Kidney capillary endothelial cell (primary cell): ENCODE measurements around the gene NR0B2.
"Not testable (repeated sequence)": the region's sequence is repeated elsewhere in the genome, so short reads cannot be mapped to it uniquely, and the experiment has no call there.

Source experiments
- DNase-seq: peaks from one replicate; pipeline ENCODE4 v3.0.0-alpha.2; 2018; ENCODE audit warnings: low spot score

Gene NR0B2

GRCh38 chr1:26888231-26888630 is 25.5 kb downstream of the NR0B2 start:
- no peak for DNase-seq

DNA sequence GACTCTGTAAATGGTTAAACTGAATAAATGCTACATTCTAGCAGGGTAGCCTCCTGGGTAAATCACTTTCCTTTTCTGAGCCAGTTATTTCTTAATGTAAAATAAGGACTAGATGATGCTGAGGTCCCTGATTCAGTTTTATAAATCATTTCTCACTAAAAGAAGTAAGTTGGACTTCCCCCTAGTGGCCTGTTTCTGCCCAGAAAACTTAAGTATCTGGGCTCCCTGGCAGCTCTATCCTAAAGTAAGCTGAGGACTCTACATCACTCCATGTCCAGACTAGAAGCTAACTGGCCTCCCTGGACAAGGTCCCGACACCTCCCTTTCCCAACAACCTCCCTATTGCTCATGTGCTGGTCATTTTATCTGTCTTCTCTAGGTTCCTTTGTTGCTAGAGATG is 26.6 kb downstream of the NR0B2 start:
- DNase-seq, result peak; percentile 26

DNA sequence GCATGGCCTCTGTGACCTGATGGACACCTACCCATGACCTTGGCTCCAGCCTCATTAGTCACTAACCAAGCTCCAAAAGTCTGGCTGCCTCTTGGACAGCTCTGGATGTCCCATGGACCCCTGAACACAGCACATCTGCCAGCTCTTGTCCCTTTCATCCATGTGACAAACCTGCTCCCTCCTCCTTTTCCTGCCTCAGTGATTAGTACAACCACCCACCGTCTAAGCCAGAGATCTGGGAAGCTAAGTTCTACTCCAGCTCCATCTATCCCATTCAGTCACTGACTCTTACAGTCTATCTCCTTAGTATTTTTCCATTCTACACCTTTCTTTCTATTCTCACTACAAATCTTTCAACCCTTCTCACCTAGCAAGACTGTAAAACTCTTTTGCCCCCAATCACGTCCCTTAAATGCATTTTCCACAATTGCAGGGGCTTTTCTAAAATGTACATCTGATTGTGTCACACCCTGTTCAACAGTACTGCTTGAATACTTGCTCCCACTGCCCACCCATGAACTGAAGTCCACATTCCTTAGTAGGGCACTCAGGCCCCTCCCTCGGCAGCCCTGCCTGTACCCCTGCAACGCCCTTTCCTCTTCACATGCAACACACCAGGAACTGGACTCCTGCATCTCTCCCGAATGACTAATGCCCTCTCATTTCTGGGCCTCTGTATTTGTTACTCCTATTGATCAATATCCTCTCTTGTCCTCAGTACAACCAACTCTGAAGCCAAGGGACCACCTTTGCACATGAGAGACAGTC is 30.9 kb downstream of the NR0B2 start:
- no peak for DNase-seq

DNA sequence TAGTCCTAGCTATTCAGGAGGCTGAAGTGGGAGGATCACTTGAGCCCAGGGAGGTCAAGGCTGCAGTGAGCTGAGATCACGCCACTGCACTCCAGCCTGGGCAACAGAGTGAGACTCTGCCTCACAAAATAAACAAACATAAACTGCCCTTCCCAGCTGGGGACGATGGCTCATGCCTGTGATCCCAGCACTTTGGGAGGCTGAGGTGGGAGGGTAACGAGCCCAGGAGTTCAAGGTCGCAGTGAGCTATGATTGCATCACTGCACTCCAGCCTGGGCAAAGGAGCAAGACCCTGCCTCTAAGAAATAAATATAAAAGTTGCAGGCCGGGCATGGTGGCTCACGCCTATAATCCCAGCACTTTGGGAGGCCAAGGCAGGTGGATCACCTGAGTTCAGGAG is 32.2 kb downstream of the NR0B2 start:
- DNase-seq, result not testable (repeated sequence)

DNA sequence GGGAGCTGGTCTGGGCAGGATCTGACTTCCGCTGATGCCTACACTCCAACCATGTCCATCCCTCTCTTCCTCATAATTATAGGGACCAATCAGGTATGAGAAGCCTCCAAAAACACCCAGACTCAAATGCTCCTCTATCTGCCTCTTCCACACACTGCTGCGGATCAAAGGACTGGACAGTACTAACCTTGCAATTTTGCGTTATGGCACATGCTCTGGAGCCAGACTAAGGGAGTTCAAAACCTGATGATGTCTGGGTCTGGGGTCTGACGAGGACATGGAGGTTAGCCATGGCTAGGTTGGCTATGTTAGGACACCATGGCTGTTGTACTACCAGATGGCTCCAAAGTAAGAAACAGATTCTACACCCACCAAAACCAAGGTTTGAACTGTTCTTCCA is 34.0 kb downstream of the NR0B2 start:
- DNase-seq, result no peak

DNA sequence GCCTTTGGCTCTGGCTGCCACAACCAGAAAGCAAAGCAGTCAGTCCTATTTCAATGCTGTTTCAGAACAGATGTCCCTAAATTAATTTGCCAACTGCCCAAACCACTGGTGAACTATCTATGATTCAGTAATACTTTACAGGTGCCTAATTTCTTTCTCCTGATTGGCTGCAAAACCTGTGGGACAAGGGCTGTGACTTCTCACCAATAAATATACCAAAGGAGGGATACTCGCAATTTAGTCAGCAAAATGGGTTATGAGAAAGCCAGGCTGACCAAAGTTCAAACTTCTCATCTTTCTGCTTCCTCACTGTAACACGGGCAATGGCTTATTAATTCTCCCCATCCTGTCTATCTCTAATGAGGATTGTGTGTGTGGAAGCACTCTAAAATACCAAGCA is 36.4 kb downstream of the NR0B2 start:
- no peak for DNase-seq

- no peak for DNase-seq
Measured at GRCh38 chr1:26874896-26875295, 38.9 kb downstream of the NR0B2 start.

DNA sequence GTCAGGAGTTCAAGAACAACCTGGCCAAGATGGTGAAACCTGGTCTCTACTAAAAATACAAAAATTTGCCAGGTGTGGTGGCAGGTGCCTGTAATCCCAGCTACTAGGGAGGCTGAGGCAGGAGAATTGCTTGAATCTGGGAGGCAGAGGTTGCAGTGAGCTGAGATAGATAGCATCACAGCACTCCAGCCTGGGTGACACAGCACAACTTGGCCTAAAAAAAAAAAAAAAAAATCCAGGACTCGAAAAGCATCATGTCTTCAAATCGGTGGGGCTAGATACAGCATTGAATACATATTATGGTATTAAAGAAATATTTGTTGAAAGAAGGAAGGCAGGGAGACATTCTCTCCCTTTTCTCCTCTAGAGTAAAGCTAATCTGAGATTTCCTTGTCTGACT is 40.7 kb downstream of the NR0B2 start:
- DNase-seq, result not testable (repeated sequence)

GRCh38 chr1:26864610-26865480 is 48.9 kb downstream of the NR0B2 start:
- peak; percentile 97 for DNase-seq

DNA sequence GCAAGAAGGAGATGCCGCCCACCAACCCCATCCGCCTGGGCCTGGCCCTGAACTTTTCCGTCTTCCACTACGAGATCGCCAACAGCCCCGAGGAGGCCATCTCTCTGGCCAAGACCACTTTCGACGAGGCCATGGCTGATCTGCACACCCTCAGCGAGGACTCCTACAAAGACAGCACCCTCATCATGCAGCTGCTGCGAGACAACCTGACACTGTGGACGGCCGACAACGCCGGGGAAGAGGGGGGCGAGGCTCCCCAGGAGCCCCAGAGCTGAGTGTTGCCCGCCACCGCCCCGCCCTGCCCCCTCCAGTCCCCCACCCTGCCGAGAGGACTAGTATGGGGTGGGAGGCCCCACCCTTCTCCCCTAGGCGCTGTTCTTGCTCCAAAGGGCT is 50.1 kb downstream of the NR0B2 start:
- DNase-seq, result no peak

DNA sequence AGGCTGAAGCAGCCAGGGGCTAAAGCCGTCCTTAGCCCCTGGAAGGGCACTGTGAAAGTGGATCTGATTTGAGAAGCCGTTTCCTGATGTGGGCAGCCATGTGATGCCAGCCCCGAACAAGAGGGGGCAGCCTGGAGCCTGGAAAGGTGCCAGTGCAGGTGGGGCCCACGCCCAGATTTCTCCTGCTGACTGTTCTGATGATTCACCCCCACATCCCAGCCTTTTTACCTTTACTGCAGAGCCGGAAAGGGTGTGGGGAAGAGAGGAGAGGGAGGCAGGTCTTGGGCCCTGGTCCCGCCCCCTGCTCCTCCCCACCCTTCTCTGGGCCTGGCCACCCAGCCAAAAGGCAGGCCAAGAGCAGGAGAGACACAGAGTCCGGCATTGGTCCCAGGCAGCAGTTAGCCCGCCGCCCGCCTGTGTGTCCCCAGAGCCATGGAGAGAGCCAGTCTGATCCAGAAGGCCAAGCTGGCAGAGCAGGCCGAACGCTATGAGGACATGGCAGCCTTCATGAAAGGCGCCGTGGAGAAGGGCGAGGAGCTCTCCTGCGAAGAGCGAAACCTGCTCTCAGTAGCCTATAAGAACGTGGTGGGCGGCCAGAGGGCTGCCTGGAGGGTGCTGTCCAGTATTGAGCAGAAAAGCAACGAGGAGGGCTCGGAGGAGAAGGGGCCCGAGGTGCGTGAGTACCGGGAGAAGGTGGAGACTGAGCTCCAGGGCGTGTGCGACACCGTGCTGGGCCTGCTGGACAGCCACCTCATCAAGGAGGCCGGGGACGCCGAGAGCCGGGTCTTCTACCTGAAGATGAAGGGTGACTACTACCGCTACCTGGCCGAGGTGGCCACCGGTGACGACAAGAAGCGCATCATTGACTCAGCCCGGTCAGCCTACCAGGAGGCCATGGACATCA is 50.7 kb downstream of the NR0B2 start, which contains the start of gene SFN:
TSS of gene SFN (plus strand) at position 369 of the 904 bp plus-strand sequence. CDS start at position 433, 64 bp downstream.
- no peak for DNase-seq

- DNase-seq, result no peak
Measured at GRCh38 chr1:26861889-26862378, 51.8 kb downstream of the NR0B2 start.
